ENCODE measurements around the gene DDX51. TPM values are rescaled to one million over a fixed set of nuclear protein-coding genes. Genes with fewer than 3 reads are reported as not detected.
"Not testable (repeated sequence)": the region's sequence is repeated elsewhere in the genome, so short reads cannot be mapped to it uniquely, and the experiment has no call there.

Gene DDX51
- total RNA-seq, 1 donor from 2014 or later = 39.9 TPM

- H3K4me1 Mint-ChIP-seq = peaks cover 11% of the 10 kb centered on the region
- no peaks in the 10 kb centered on the region for H3K27me3 Mint-ChIP-seq
- no peak overlapping the region for H3K4me3 Mint-ChIP-seq
Observed at GRCh38 chr12:132138941-132139871, 4.9 kb downstream of the DDX51 start.

DNA sequence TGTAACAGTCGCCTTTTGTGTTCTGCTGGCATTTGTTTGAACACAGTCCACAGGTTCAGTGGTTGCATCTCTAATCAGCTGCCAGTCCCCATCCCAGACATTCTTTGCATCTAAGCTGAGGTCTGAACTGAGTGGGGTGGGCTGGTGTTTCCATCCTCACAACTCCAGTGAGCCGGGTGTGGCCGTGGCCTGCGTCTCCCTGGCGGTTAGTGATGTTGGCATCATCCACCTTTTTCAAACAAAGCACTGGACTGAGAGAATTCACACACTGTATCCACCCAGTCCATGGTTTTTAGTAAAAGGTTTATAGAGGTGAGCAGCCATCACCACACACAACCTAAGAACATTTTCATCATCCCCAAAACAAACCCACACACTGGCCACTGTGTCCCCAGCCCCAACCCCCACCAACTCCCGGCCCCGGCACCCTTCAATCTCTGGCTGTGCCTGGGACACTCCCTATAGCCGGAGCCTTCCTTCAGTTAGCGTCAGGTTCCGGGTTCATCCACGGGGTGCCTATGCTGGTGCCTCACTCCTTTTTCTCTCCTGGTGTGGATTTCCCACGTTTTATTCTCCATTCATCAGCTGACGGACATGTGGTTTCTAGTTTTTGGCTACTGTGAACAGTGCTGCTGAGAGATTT, 6.5 kb downstream of the DDX51 start:
- DNase-seq (no peak), ATAC-seq (ENCODE audit: low read depth) (no peak)
- no peak overlapping the region for H3K27ac Mint-ChIP-seq
- no peak for TF ChIP-seq CTCF (IDR thresholded peaks at IDR 0.05)
- ChIA-PET POLR2A (no interaction called here), CTCF (no interaction called here)
- H3K27me3 Mint-ChIP-seq = no peaks in the 10 kb centered on the region
- peaks cover 2% of the 10 kb centered on the region for H3K4me1 Mint-ChIP-seq
- no peaks in the 10 kb centered on the region for H3K9me3 Mint-ChIP-seq
- intact Hi-C loops (cut with micrococcal nuclease) = no loop called here
- no peak overlapping the region for H3K4me3 Mint-ChIP-seq
- peaks cover 29% of the 10 kb centered on the region for H3K36me3 Mint-ChIP-seq (ENCODE audit: low read depth)

More at GRCh38 chr12:132138941-132139871, 4.9 kb downstream of the DDX51 start:
- no peak overlapping the region for H3K27ac Mint-ChIP-seq
- DNase-seq = no peak
- ChIA-PET POLR2A (interaction anchor here (0.7 kb wide), 1 partner anchor 69 kb away, joined by 3 read pairs; no protein-coding TSS in a partner anchor), CTCF (interaction anchor here (1.4 kb wide), 1 partner anchor 15 kb away, joined by 5 read pairs; no protein-coding TSS in a partner anchor)
- no peak for TF ChIP-seq CTCF (IDR thresholded peaks at IDR 0.05)
- intact Hi-C loops (cut with micrococcal nuclease) = no loop called here
- no peak for ATAC-seq (ENCODE audit: low read depth)
- peaks cover 32% of the 10 kb centered on the region for H3K36me3 Mint-ChIP-seq (ENCODE audit: low read depth)
- H3K9me3 Mint-ChIP-seq = no peaks in the 10 kb centered on the region

GRCh38 chr12:132136226-132136625, 7.9 kb downstream of the DDX51 start:
- CTCF ChIA-PET; H3K9me3 Mint-ChIP-seq; ATAC-seq (ENCODE audit: low read depth); DNase-seq; H3K27ac Mint-ChIP-seq; H3K27me3 Mint-ChIP-seq; H3K4me3 Mint-ChIP-seq; H3K4me1 Mint-ChIP-seq; intact Hi-C loops (cut with micrococcal nuclease); POLR2A ChIA-PET: not testable (repeated sequence)
- H3K36me3 Mint-ChIP-seq (ENCODE audit: low read depth) = peaks cover 27% of the 10 kb centered on the region

DNA sequence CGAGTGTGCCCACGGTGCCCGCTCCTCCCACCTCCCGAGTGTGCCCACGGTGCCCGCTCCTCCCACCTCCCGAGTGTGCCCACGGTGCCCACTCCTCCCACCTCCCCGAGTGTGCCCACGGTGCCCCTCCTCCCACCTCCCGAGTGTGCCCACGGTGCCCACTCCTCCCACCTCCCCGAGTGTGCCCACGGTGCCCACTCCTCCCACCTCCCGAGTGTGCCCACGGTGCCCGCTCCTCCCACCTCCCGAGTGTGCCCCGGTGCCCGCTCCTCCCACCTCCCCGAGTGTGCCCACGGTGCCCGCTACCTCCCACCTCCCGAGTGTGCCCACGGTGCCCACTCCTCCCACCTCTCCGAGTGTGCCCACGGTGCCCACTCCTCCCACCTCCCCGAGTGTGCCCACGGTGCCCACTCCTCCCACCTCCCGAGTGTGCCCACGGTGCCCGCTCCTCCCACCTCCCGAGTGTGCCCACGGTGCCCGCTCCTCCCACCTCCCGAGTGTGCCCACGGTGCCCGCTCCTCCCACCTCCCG, 9.4 kb downstream of the DDX51 start:
- H3K4me1 Mint-ChIP-seq; CTCF ChIA-PET; H3K9me3 Mint-ChIP-seq; H3K27ac Mint-ChIP-seq; intact Hi-C loops (cut with micrococcal nuclease); H3K27me3 Mint-ChIP-seq; DNase-seq; H3K4me3 Mint-ChIP-seq; ATAC-seq (ENCODE audit: low read depth); POLR2A ChIA-PET: not testable (repeated sequence)
- H3K36me3 Mint-ChIP-seq (ENCODE audit: low read depth) = peaks cover 20% of the 10 kb centered on the region

DNA sequence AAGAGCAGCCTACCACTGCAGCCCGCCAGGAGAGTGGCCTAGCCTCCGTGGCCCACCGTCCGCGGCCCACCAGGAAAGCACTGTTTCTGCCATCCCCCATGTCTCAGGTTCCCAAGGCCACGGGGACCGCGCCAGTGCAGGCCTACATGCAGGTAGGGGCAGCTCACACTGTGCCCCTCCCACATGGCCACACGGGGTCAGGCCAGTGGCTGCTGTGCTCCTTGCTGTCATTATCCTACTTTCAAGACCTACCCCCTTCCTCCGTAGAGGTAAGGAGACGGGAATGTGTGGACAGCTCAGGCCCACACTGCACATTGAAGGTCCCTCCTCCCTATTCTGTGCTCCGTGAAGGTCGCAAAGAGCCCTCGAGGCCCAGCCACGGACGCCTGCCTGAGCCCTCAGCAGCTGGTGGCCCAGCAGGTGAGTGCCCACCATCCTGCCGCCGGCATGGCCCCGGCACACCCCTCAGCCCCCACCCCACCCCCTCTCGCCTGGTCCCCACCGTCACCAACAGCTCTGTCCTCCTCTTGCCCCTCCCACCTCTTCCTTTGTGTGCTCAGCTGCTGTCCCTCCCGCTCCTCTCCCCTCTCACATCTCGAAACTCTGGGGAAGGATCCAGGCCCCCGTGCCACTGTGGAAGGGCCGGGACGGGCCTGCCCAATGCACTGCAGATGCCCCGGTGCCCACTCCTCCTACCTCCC, 10.0 kb downstream of the DDX51 start:
- H3K27ac Mint-ChIP-seq = no peak overlapping the region
- no peaks in the 10 kb centered on the region for H3K4me1 Mint-ChIP-seq
- ChIA-PET CTCF (no interaction called here), POLR2A (no interaction called here)
- intact Hi-C loops (cut with micrococcal nuclease) = no loop called here
- no peaks in the 10 kb centered on the region for H3K27me3 Mint-ChIP-seq
- ATAC-seq (ENCODE audit: low read depth) (no peak), DNase-seq (no peak)
- H3K9me3 Mint-ChIP-seq = no peaks in the 10 kb centered on the region
- H3K36me3 Mint-ChIP-seq (ENCODE audit: low read depth) = peaks cover 18% of the 10 kb centered on the region
- TF ChIP-seq CTCF (IDR thresholded peaks at IDR 0.05) = no peak
- H3K4me3 Mint-ChIP-seq = no peak overlapping the region

Measured in activated B cell treated with CpG ODN at 0.5 μM for 24 hours (primary cell).